OCI-LY3 (cell line): Measurements from ENCODE around the gene MMEL1.

ENCODE experiments used
- H2AFZ ChIP-seq: fragments of 200-600, 300-600 bp; shearing (Covaris generic); 2 replicates; pipeline ENCODE4 v1.6.0; 2014; ENCODE audit warnings: antibody characterized with exemption, low read depth, low read length
- H3K27ac ChIP-seq: fragments of 200-600, 300-600 bp; sonication (generic); 2 replicates; pipeline ENCODE4 v1.5.1; 2014; ENCODE audit warnings: mild to moderate bottlenecking, low read length, moderate library complexity, mixed read lengths
- H3K27me3 ChIP-seq: fragments of 200-600, 300-600 bp; sonication (generic); 2 replicates; pipeline ENCODE4 v1.6.1; 2014; ENCODE audit warnings: low read depth, low read length, mixed read lengths
- H3K36me3 ChIP-seq: fragments of 200-600, 300-600 bp; sonication (generic); replicated peaks from 2 replicates; pipeline ENCODE3; 2014; ENCODE audit warnings: low read depth, low read length, mixed read lengths
- H3K4me1 ChIP-seq: fragments of 300-600, 200-600 bp; sonication (generic); 2 replicates; pipeline ENCODE4 v1.6.1; 2014; ENCODE audit warnings: low read length, mixed read lengths
- H3K4me2 ChIP-seq: fragments of 200-600, 300-600 bp; sonication (generic); 2 replicates; pipeline ENCODE4 v1.6.1; 2014; ENCODE audit warnings: low read length, mixed read lengths
- H3K4me3 ChIP-seq: fragments of 300-600, 200-600 bp; sonication (generic); 2 replicates; pipeline ENCODE4 v1.5.1; 2014; ENCODE audit warnings: antibody characterized with exemption, mild to moderate bottlenecking, low read length, moderate library complexity
- H3K79me2 ChIP-seq: fragments of 300-600, 200-600 bp; shearing (Covaris generic); 2 replicates; pipeline ENCODE4 v1.6.1; 2014; ENCODE audit warnings: mild to moderate bottlenecking, low read length, mixed read lengths
- H3K9ac ChIP-seq: fragments of 300-600, 200-600 bp; shearing (Covaris generic); 2 replicates; pipeline ENCODE4 v1.6.0; 2014; ENCODE audit warnings: mild to moderate bottlenecking, low read length, moderate library complexity
- H3K9me3 ChIP-seq: fragments of 200-600, 300-600 bp; shearing (Covaris generic); 2 replicates; pipeline ENCODE4 v1.6.1; 2014; ENCODE audit warnings: low read length, mixed read lengths; ENCODE audit not compliant: insufficient read depth
- H4K20me1 ChIP-seq: fragments of 200-600, 300-600 bp; sonication (generic); 2 replicates; pipeline ENCODE4 v1.6.1; 2016; ENCODE audit warnings: low read length, mixed read lengths; ENCODE audit not compliant: insufficient read depth
- EZH2phosphoT487 ChIP-seq: fragments of 200-600 bp; shearing (Covaris generic); IDR thresholded peaks from 2 replicates; pipeline ENCODE4 v1.6.1; 2018; ENCODE audit warnings: antibody characterized with exemption, mixed run types, low read depth
- TF ChIP-seq, protein P1 (sequence below): fragments of 200-600, 300-600 bp; sonication (generic); IDR thresholded peaks from 2 replicates; pipeline ENCODE4 v1.5.1; 2014; ENCODE audit warnings: antibody characterized with exemption, low read length, low read depth

The MMEL1 gene

DNA sequence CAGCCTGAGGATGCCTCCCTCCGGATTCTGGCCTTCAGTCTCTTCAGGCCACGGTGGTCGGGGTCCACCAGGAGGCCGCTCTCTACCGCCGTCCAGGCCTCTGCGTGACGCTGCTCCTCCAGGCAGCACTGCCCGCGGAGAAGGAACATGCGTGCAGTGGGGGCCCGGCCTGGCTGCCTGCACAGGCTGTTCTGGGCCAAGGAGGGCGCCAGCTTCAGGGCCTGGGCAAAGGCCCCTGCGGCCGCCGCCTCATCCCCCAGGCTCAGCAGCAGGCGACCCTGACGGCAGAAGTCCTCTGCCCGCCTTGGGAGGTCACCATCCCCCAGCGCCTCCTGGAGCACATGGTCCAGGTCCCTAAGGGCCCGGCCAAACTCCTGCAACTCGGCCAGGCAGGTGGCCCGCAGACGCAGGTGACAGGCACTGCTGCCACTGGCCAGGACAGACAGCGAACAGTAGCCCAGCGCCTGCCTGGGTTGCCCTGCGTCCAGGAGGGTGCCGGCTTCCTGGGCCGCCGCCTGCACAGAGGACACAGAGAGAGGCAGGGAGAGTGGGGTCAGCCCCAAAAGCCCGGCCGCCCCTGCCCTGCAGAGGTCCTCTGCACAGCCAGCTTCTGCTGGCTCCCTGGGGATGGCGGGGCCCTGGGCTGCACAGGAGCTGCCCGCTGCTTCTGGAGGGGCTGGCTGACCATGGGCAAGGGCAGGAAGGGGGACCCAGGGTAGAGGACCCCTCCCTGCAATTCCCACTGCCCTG lies 8.7 kb upstream of the MMEL1 start:
- Histone ChIP-seq H3K27me3 (no peaks in the 10 kb centered on the region), H3K27ac (no peak overlapping the region), H2AFZ (no peak overlapping the region), H3K4me1 (peaks cover 7% of the 10 kb centered on the region; the same call in 1 of the 2 replicates), H3K4me2 (peak overlapping the region; percentile 97), H3K79me2 (peaks cover 15% of the 10 kb centered on the region), H3K9me3 (peaks cover 9% of the 10 kb centered on the region), H3K9ac (peak overlapping the region; percentile 97), H3K4me3 (peak overlapping the region; percentile 93), H3K36me3 (no peaks in the 10 kb centered on the region), H4K20me1 (no peaks in the 10 kb centered on the region)
- TF ChIP-seq EZH2phosphoT487 = no peak
- TF ChIP-seq, protein P1, sequence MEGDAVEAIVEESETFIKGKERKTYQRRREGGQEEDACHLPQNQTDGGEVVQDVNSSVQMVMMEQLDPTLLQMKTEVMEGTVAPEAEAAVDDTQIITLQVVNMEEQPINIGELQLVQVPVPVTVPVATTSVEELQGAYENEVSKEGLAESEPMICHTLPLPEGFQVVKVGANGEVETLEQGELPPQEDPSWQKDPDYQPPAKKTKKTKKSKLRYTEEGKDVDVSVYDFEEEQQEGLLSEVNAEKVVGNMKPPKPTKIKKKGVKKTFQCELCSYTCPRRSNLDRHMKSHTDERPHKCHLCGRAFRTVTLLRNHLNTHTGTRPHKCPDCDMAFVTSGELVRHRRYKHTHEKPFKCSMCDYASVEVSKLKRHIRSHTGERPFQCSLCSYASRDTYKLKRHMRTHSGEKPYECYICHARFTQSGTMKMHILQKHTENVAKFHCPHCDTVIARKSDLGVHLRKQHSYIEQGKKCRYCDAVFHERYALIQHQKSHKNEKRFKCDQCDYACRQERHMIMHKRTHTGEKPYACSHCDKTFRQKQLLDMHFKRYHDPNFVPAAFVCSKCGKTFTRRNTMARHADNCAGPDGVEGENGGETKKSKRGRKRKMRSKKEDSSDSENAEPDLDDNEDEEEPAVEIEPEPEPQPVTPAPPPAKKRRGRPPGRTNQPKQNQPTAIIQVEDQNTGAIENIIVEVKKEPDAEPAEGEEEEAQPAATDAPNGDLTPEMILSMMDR = no peak

DNA sequence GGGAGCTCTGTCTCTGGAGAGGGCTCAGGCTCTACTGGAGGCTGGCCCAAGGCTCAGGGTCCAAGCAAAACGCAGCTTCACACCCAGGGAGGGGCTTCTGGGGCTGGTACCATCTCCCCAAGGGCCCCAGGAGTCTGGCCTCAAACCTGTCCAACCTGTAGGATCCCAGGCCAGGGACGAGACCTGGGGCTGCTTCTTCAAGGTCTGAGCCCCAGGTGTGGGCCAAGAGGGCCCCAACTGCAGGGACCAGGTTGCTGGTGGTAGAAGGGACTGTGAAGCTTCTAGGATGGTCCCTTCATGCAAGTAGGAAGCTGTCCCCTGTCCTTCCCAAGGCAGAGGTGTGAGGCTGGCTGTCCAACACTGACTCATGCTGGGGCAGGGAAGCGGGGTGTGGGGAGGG lies 7.8 kb upstream of the MMEL1 start:
- TF ChIP-seq, protein P1 = no peak
- no peak for TF ChIP-seq EZH2phosphoT487
- Histone ChIP-seq H3K9me3 (peaks cover 11% of the 10 kb centered on the region; the same call in 1 of the 2 replicates), H3K4me2 (no peak overlapping the region), H3K36me3 (no peaks in the 10 kb centered on the region), H3K4me3 (no peak overlapping the region), H4K20me1 (no peaks in the 10 kb centered on the region), H3K4me1 (peaks cover 7% of the 10 kb centered on the region; the same call in 1 of the 2 replicates), H3K9ac (no peak overlapping the region), H3K27me3 (no peaks in the 10 kb centered on the region), H3K27ac (no peak overlapping the region), H3K79me2 (peaks cover 15% of the 10 kb centered on the region), H2AFZ (no peak overlapping the region)

DNA sequence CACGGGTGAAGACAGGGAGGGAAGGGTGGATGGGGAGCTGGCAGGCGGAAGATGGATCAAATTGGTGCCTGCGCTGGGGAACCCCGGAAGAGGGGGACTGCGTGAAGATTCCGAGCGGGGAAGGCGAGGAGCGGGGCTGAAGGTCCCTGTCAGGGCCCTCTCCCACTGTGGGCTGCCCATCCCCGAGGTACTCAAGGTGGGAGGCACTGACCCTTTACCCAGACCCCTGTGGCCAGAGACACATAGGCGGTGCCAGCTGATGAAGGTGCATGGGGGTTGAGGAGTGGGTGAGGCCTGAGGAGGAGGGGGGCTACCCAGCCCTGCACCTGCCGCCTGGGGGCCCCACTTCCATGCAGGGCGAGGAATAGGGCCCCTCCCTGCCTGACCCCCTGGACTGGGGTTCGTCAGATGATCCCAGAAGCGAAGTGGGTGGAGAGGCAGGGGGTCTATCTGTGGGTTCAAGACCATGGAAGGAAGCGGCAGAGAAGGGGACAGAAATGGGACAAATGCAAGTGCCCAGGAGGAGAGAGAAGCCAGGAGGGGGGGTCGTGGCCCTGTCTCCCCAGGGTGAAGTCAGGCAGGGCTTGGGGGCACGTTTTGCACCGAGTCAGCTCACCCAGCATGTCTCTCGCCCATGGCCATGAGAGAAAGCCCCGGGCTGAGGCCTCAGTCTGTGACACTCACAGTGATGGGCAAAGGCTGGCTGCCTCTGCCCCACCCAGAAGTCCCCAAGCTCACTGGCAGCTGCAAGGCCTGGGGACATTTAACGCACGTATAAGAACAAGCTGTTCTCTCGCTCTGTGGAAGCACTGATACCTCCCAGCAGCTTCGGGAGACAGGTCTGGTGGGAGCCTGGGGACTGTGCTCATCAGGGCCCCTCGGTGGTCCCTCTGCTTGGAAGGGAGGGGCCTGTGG lies 7.0 kb upstream of the MMEL1 start:
- peaks cover 7% of the 10 kb centered on the region; the same call in 1 of the 2 replicates for H3K4me1 ChIP-seq
- peaks cover 11% of the 10 kb centered on the region; the same call in 1 of the 2 replicates for H3K9me3 ChIP-seq
- no peak overlapping the region for H3K4me3 ChIP-seq
- no peaks in the 10 kb centered on the region for H3K36me3 ChIP-seq
- no peaks in the 10 kb centered on the region for H3K27me3 ChIP-seq
- no peak overlapping the region for H3K27ac ChIP-seq
- peaks cover 15% of the 10 kb centered on the region for H3K79me2 ChIP-seq
- no peak overlapping the region for H3K4me2 ChIP-seq
- H2AFZ ChIP-seq = no peak overlapping the region
- no peak overlapping the region for H3K9ac ChIP-seq
- H4K20me1 ChIP-seq = no peaks in the 10 kb centered on the region
- TF ChIP-seq, protein P1 = no peak
- no peak for TF ChIP-seq EZH2phosphoT487

DNA sequence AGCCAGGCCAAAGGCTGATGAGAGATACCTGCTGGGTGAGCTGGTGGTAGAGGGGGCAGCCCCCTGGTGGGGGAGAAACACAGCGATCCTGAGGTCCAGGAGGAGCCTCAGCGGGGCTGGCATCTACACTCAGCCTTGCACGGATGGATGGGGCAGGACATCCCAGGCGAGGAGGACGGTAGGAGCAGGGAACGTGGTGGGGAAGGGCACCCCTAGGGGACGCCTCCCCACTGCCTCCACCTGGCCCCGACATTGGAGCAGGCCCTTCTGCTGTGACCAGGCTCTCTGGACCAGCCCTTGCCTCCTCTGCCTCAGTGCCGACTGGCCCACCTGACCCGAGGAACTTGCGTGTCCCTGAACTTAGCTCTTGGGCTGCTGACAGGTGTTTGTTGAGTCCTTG lies 6.4 kb upstream of the MMEL1 start:
- TF ChIP-seq EZH2phosphoT487 = no peak
- TF ChIP-seq, protein P1 = no peak
- H3K9ac ChIP-seq = no peak overlapping the region
- H3K27ac ChIP-seq = no peak overlapping the region
- H3K9me3 ChIP-seq = peaks cover 11% of the 10 kb centered on the region; the same call in 1 of the 2 replicates
- H3K27me3 ChIP-seq = no peaks in the 10 kb centered on the region
- no peaks in the 10 kb centered on the region for H3K36me3 ChIP-seq
- no peak overlapping the region for H3K4me2 ChIP-seq
- H3K4me1 ChIP-seq = peaks cover 7% of the 10 kb centered on the region; the same call in 1 of the 2 replicates
- H3K79me2 ChIP-seq = peaks cover 15% of the 10 kb centered on the region
- H4K20me1 ChIP-seq = no peaks in the 10 kb centered on the region
- no peak overlapping the region for H2AFZ ChIP-seq
- H3K4me3 ChIP-seq = no peak overlapping the region
